ENCODE results near the gene URAD. TPM values are rescaled to one million over a fixed set of nuclear protein-coding genes. Genes with fewer than 3 reads are reported as not detected.

Gene URAD
- total RNA-seq, 2 donors from 2014 or later, result not detected

DNA sequence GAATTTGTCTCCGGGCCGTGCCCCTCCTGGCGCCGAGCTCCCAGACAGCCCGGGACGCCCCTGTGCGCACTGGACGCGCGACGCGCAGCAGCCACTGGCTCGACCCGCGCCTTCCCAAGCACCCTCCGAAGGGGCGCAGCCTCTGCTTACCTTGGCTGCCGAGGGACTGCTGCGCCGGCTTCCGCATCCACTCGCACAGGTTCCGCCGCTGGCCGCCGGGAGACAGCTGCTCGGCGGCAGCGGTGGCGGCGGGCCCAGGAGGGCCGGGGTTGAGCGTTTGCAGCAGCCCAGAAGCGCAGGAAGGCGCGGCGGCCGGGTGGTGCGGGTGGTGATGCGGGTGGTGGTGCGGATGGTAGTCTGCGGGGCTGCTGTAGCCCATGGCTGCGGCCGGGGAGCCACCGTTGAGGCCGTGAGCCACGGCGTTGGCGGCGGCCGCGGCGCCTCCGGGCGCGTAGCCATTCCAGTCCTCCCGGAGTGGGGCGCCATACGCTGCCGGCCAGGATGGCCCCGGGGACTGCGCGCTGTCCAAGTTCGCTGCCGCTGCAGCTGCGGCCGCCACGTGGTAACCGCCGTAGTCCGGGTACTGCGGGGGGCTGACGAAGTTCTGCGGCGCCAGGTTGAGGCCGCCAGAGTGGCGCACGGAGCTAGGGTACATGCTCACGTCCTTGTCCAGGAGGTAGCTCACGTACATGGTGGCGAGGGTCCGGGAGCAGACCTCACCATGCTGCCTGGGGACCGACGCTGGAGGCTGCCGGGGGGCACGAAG is 20.0 kb downstream of the URAD start:
- H3K9me3 ChIP-seq, result no peaks in the 10 kb centered on the region
- peaks cover 0 to 37% of the 10 kb centered on the region in 2 donors for H3K4me1 ChIP-seq
- no peaks in the 10 kb centered on the region for H3K36me3 ChIP-seq
- H3K27ac ChIP-seq, result no peak overlapping the region
- H3K4me3 ChIP-seq, result no peak overlapping the region
- TF ChIP-seq, protein P1, sequence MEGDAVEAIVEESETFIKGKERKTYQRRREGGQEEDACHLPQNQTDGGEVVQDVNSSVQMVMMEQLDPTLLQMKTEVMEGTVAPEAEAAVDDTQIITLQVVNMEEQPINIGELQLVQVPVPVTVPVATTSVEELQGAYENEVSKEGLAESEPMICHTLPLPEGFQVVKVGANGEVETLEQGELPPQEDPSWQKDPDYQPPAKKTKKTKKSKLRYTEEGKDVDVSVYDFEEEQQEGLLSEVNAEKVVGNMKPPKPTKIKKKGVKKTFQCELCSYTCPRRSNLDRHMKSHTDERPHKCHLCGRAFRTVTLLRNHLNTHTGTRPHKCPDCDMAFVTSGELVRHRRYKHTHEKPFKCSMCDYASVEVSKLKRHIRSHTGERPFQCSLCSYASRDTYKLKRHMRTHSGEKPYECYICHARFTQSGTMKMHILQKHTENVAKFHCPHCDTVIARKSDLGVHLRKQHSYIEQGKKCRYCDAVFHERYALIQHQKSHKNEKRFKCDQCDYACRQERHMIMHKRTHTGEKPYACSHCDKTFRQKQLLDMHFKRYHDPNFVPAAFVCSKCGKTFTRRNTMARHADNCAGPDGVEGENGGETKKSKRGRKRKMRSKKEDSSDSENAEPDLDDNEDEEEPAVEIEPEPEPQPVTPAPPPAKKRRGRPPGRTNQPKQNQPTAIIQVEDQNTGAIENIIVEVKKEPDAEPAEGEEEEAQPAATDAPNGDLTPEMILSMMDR (IDR thresholded peaks at IDR 0.05), result no peak
- peaks cover 22 to 49% of the 10 kb centered on the region in 2 donors for H3K27me3 ChIP-seq
- no peak for DNase-seq (ENCODE audit: low spot score)

DNA sequence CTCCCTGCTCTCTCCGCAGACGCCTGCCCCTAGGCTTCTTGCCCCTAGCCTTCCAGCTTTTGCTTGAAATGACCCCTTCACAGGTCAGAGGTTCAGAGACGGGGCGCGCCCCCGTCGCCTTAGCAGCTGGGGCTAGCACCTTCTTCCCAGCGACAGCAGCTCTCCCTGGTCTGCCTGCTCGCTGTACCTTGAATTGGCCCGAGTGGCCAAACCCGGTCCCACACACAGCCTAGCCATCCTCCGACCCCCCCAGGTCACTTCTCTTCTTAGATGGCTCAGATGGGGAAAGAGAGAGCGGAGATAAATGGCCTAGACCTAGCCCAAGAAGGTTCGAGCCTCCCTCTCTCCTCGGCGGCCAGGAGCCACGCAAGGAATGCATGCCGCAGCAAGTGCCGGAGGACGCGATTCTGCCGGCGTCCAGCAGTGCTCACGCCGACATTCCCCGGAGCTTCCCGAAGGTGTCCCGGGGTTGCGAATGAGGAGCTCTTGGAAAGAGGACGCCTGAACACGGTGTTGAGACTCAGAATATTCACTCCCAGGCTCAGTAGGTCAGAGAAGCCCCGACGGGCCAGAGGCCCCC is 20.7 kb downstream of the URAD start:
- Histone ChIP-seq H3K9me3 (no peaks in the 10 kb centered on the region), H3K36me3 (no peaks in the 10 kb centered on the region), H3K4me1 (peaks cover 0 to 37% of the 10 kb centered on the region in 2 donors), H3K4me3 (no peak overlapping the region), H3K27ac (no peak overlapping the region), H3K27me3 (peaks cover 22 to 49% of the 10 kb centered on the region in 2 donors)
- no peak for DNase-seq (ENCODE audit: low spot score)
- TF ChIP-seq, protein P1 (IDR thresholded peaks at IDR 0.05), result no peak

DNA sequence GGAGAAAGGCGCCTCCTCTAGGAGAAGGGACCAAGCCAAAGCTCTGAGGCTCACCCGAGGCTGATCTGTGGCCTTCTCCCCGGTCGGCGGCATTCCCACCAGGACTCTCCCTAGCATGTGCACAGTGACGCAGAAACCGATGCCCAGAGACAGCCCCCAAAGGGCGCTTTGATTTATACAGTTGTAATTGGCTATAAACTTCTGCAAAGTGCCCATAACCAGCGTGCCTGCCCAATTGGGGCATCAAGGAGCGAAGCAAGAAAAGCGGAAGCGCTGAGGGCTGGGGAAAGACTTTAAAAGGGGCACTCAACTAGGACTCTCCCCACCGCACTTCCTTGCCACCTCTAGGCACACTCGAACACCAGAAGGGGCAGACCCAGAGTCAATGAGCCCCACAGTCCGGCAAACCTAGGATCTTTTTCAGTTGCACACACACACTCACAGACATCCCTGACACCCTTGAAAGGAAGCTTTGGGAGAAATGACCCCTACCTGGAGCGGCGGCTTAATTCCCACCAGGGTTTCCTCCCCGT is 21.2 kb downstream of the URAD start:
- H3K36me3 ChIP-seq, result no peaks in the 10 kb centered on the region
- TF ChIP-seq, protein P1 (IDR thresholded peaks at IDR 0.05), result no peak
- no peak overlapping the region for H3K4me3 ChIP-seq
- no peaks in the 10 kb centered on the region for H3K9me3 ChIP-seq
- H3K27ac ChIP-seq, result no peak overlapping the region
- DNase-seq (ENCODE audit: low spot score), result no peak
- peaks cover 0 to 37% of the 10 kb centered on the region in 2 donors for H3K4me1 ChIP-seq
- peaks cover 22 to 49% of the 10 kb centered on the region in 2 donors for H3K27me3 ChIP-seq

DNA sequence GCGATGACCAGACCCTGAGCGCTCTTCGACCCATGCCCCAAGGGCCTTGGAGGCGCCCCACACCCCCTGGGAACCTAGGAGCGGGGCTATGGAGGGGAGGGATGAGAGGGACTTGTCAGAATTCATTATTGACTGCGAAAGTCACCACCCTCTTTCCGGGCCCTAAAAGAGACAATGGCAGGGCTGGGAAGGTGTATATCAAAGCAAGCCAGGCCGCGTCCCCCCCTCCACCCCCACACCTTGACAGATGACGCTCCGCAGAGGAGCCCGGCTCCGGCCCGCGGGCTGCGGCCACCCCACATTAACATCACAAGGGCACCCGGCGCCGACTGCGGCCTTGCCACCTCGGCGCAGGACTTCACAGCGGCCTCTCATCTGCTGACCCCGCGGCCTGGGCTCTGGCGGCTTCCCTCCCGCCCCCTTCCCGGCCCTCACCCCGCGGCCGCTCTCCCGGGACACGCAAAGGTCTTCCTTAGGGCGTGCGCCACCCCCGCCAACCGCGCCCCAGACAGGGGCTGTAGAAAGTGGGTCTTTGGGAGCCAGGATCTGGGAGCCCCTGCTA is 21.8 kb downstream of the URAD start:
- peaks cover 22 to 48% of the 10 kb centered on the region in 2 donors for H3K27me3 ChIP-seq

DNA sequence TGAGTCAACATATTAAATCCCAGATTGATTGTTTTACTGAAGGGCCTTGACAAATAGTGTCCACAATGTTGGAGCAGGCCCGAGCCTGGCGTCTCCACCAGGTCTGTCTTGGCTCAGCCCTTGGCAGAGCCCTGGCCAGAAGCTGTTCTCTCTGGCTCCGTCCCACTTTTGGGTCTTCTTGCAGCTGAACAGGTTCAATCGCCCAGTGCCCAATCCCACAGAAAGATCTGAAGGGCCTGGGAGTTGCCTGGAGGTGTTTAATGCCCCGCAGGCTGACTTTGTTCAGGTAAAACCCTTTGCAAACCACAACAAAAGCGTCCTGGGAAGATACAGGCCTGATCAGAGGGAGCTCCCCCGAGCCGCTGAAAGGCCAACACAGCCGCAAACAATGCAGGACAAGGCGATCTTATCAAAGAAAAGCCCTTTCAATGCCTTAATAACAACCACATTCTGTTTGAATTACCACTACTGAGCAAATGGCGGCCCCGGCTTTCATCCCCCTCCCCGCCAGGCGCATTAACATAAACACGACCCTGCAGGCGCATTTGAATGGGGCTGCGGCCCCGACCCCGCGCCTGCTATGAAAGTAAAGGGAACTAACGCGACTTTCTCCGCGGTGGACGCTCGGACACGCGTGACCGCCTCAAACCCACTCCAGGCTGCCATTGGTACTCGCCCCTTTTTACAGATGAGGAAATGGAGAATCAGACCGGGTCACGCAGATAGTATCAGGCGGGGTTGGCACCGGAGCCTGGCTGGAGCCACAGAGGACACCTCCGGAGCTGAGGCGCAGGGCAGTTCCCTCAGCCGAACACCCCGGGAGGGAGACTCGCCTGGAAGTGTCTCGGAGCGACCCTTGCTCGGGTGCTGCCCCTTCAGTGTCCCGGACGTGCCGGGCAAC is 22.5 kb downstream of the URAD start:
- DNase-seq (ENCODE audit: low spot score), result no peak
- no peak overlapping the region for H3K4me3 ChIP-seq
- TF ChIP-seq, protein P1 (IDR thresholded peaks at IDR 0.05), result no peak
- H3K4me1 ChIP-seq, result peaks cover 0 to 42% of the 10 kb centered on the region in 2 donors
- H3K27ac ChIP-seq, result no peak overlapping the region
- peaks cover 22 to 48% of the 10 kb centered on the region in 2 donors for H3K27me3 ChIP-seq
- no peaks in the 10 kb centered on the region for H3K36me3 ChIP-seq
- no peaks in the 10 kb centered on the region for H3K9me3 ChIP-seq

More for the DNA sequence above, 21.8 kb downstream of the URAD start:
- TF ChIP-seq, protein P1 (IDR thresholded peaks at IDR 0.05), result no peak
- Histone ChIP-seq H3K9me3 (no peaks in the 10 kb centered on the region), H3K36me3 (no peaks in the 10 kb centered on the region), H3K4me3 (no peak overlapping the region), H3K4me1 (peaks cover 0 to 37% of the 10 kb centered on the region in 2 donors), H3K27ac (no peak overlapping the region)
- DNase-seq (ENCODE audit: low spot score), result no peak
